H9 (cell line): ENCODE measurements around the gene PRKRA. TPM values are rescaled to one million over a fixed set of nuclear protein-coding genes. Genes with fewer than 3 reads are reported as not detected.

Experiments used
- DNase-seq: peaks from one replicate; pipeline ENCODE4 v3.0.0-alpha.2; 2017
- H2AFZ ChIP-seq: one replicate; pipeline ENCODE4 v1.6.1; 2013; ENCODE audit warnings: mild to moderate bottlenecking, low read length, control low read depth, moderate library complexity
- H2AK5ac ChIP-seq: 2 replicates; pipeline ENCODE4 v1.6.1; 2013; ENCODE audit warnings: low read length, control low read depth, mixed read lengths; ENCODE audit not compliant: insufficient read length
- H2BK120ac ChIP-seq: one replicate; pipeline ENCODE4 v1.6.1; 2013; ENCODE audit warnings: low read depth, mild to moderate bottlenecking, low read length, control low read depth, inconsistent platforms; ENCODE audit not compliant: poor library complexity, severe bottlenecking
- H2BK12ac ChIP-seq: 2 replicates; pipeline ENCODE4 v1.6.1; 2013; ENCODE audit warnings: low read length, control low read depth, mixed read lengths, low read depth; ENCODE audit not compliant: insufficient read length
- H2BK15ac ChIP-seq: 2 replicates; pipeline ENCODE4 v1.6.1; 2013; ENCODE audit warnings: low read depth, low read length, control low read depth
- H2BK20ac ChIP-seq: one replicate; pipeline ENCODE4 v1.6.1; 2013; ENCODE audit warnings: low read depth, mild to moderate bottlenecking, low read length, control low read depth, inconsistent platforms; ENCODE audit not compliant: poor library complexity, severe bottlenecking
- H2BK5ac ChIP-seq: 2 replicates; pipeline ENCODE4 v1.6.1; 2013; ENCODE audit warnings: low read length, control low read depth, mixed read lengths; ENCODE audit not compliant: insufficient read length
- H3K14ac ChIP-seq: 2 replicates; pipeline ENCODE4 v1.6.1; 2013; ENCODE audit warnings: low read length, control low read depth; ENCODE audit not compliant: insufficient read depth
- H3K18ac ChIP-seq: 2 replicates; pipeline ENCODE4 v1.6.1; 2013; ENCODE audit warnings: low read depth, mild to moderate bottlenecking, mixed read lengths, low read length, control low read depth; ENCODE audit not compliant: insufficient read length
- H3K23ac ChIP-seq: 2 replicates; pipeline ENCODE4 v1.6.1; 2013; ENCODE audit warnings: low read length, control low read depth, mixed read lengths, low read depth; ENCODE audit not compliant: insufficient read length
- H3K23me2 ChIP-seq: 2 replicates; pipeline ENCODE4 v1.6.1; 2013; ENCODE audit warnings: low read depth, mild to moderate bottlenecking, mixed read lengths, low read length, control low read depth; ENCODE audit not compliant: insufficient read length, poor library complexity, severe bottlenecking
- H3K27ac ChIP-seq: 2 replicates; pipeline ENCODE4 v1.5.1; 2013; ENCODE audit warnings: low read length, control low read depth, mixed read lengths, low read depth; ENCODE audit not compliant: insufficient read length
- H3K27me3 ChIP-seq: 2 replicates; pipeline ENCODE4 v1.6.1; 2013; ENCODE audit warnings: low read length, control low read depth, inconsistent platforms; ENCODE audit not compliant: insufficient read depth
- H3K4ac ChIP-seq: 2 replicates; pipeline ENCODE4 v1.6.1; 2013; ENCODE audit warnings: low read depth, mild to moderate bottlenecking, control low read depth, inconsistent platforms, low read length, moderate library complexity
- H3K4me1 ChIP-seq: 2 replicates; pipeline ENCODE4 v1.6.1; 2013; ENCODE audit warnings: low read length, control low read depth, inconsistent platforms; ENCODE audit not compliant: insufficient read depth
- H3K4me2 ChIP-seq: 2 replicates; pipeline ENCODE4 v1.6.1; 2013; ENCODE audit warnings: low read length, control low read depth, mixed read lengths; ENCODE audit not compliant: insufficient read length, insufficient read depth
- H3K56ac ChIP-seq: 2 replicates; pipeline ENCODE4 v1.6.1; 2013; ENCODE audit warnings: low read depth, mild to moderate bottlenecking, mixed read lengths, low read length, control low read depth; ENCODE audit not compliant: insufficient read length
- H3K79me1 ChIP-seq: 2 replicates; pipeline ENCODE4 v1.6.1; 2013; ENCODE audit warnings: low read depth, mild to moderate bottlenecking, moderate library complexity, low read length, control low read depth, inconsistent platforms; ENCODE audit not compliant: insufficient read depth, poor library complexity, severe bottlenecking
- H3K79me2 ChIP-seq: 2 replicates; pipeline ENCODE4 v1.6.1; 2013; ENCODE audit warnings: low read length, control low read depth, inconsistent platforms; ENCODE audit not compliant: insufficient read depth
- H3K9ac ChIP-seq: 2 replicates; pipeline ENCODE4 v1.6.1; 2013; ENCODE audit warnings: low read length, control low read depth, mixed read lengths; ENCODE audit not compliant: insufficient read length; ENCODE audit errors: extremely low read depth
- H3K9me3 ChIP-seq: one replicate; pipeline ENCODE4 v1.6.1; 2013; ENCODE audit warnings: low read depth, low read length, inconsistent platforms; ENCODE audit not compliant: control insufficient read depth
- H3T11ph ChIP-seq: one replicate; pipeline ENCODE4 v1.6.1; 2013; ENCODE audit warnings: mild to moderate bottlenecking, low read length, control low read depth, inconsistent platforms
- H4K20me1 ChIP-seq: one replicate; pipeline ENCODE4 v1.6.1; 2013; ENCODE audit not compliant: control insufficient read depth, insufficient read length, insufficient read depth
- H4K5ac ChIP-seq: 2 replicates; pipeline ENCODE4 v1.6.1; 2013; ENCODE audit warnings: low read depth, mild to moderate bottlenecking, mixed read lengths, low read length, control low read depth; ENCODE audit not compliant: insufficient read length
- H4K8ac ChIP-seq: replicated peaks from 2 replicates; pipeline ENCODE4 v1.6.1; 2013; ENCODE audit warnings: low read length, control low read depth, mixed read lengths, low read depth; ENCODE audit not compliant: insufficient read length
- H4K91ac ChIP-seq: 2 replicates; pipeline ENCODE4 v1.6.1; 2013; ENCODE audit warnings: low read depth, mild to moderate bottlenecking, moderate library complexity, mixed read lengths, low read length, control low read depth; ENCODE audit not compliant: insufficient read length
- H3K27ac Mint-ChIP-seq, 3 experiments: 2 replicates in 2 of 3; 3 replicates in 1 of 3; pipeline ENCODE4 v1.8.0; 2020 to 2021; ENCODE audit warnings: mixed read lengths in 3 of 3, mild to moderate bottlenecking in 1 of 3, moderate library complexity in 1 of 3
- H3K27me3 Mint-ChIP-seq: 2 replicates; pipeline ENCODE4 v1.8.0; 2021; ENCODE audit warnings: low read depth, mild to moderate bottlenecking, moderate library complexity, mixed read lengths
- H3K36me3 Mint-ChIP-seq, 3 experiments: 2 replicates in 2 of 3; 3 replicates in 1 of 3; pipeline ENCODE4 v1.8.0; 2020 to 2021; ENCODE audit warnings: low read depth in 3 of 3, mixed read lengths in 3 of 3; ENCODE audit not compliant: insufficient read depth in 1 of 3
- H3K4me1 Mint-ChIP-seq, 2 experiments: 2 replicates each; pipeline ENCODE4 v1.8.0; 2020; ENCODE audit warnings: mixed read lengths in 2 of 2
- H3K4me3 Mint-ChIP-seq, 2 experiments: 2 replicates in 1 of 2; 3 replicates in 1 of 2; pipeline ENCODE4 v1.8.0; 2020 to 2021; ENCODE audit warnings: mild to moderate bottlenecking in 2 of 2, mixed read lengths in 2 of 2, moderate library complexity in 1 of 2
- H3K9me3 Mint-ChIP-seq, 2 experiments: 2 replicates in 1 of 2; 3 replicates in 1 of 2; pipeline ENCODE4 v1.8.0; 2020; ENCODE audit warnings: mild to moderate bottlenecking in 2 of 2, mixed read lengths in 2 of 2, moderate library complexity in 1 of 2
- WGBS: extraction: QIAGEN DNeasy Blood & Tissue Kit; methylation state at CpG from one replicate; pipeline ENCODE4 v1.1.7; 2013; ENCODE audit warnings: missing lambda C conversion rate, low lambda C conversion rate, mixed read lengths; ENCODE audit not compliant: insufficient read length; ENCODE audit errors: extremely low coverage; 5-methylcytosine and 5-hydroxymethylcytosine counted together
- total RNA-seq: library from RNA; stranded (reverse); gene quantifications from 2 replicates; pipeline ENCODE4 v1.2.1, GENCODE V29; 2021
- TF ChIP-seq, protein P1 (sequence below): fragments of 200-600 bp; sonication (generic); conservative IDR thresholded peaks from 3 replicates; pipeline ENCODE4 v1.8.0; 2021; ENCODE audit warnings: antibody characterized with exemption, mild to moderate bottlenecking

Gene PRKRA
- total RNA-seq, 1 experiment from 2014 or later: 61.5 TPM

DNA sequence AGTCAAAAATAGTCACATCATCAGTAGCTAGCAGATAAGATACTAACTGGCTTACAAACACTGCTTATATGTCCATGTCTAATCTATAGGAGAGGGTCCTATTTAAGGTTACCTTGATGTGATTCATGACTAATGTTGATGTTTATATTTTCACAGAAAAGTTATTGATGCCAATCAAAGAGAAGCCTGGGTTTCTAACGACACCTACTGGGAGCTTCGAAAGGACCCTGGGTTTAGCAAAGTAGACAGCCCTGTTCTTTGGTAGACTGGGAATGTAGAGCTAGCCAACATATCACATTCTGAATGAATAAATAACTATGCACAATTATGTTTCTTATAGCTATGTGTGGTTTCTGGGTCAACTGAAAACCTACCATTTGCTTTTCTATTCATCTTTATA, 55.7 kb downstream of the PRKRA start:
- Histone ChIP-seq H2BK15ac (no peak overlapping the region), H3K4me1 (no peaks in the 10 kb centered on the region), H2BK120ac (no peak overlapping the region), H2AFZ (no peak overlapping the region), H2BK12ac (no peak overlapping the region), H3K56ac (no peak overlapping the region), H3K14ac (no peak overlapping the region), H2BK5ac (no peak overlapping the region), H4K20me1 (no peaks in the 10 kb centered on the region), H2BK20ac (no peak overlapping the region), H3K79me2 (no peaks in the 10 kb centered on the region), H3K23ac (no peak overlapping the region), H2AK5ac (no peak overlapping the region), H3K79me1 (no peaks in the 10 kb centered on the region), H4K91ac (no peak overlapping the region), H3K18ac (no peak overlapping the region), H3K9me3 (no peaks in the 10 kb centered on the region), H4K8ac (no peak overlapping the region), H3K4me2 (no peak overlapping the region), H3K4ac (no peak overlapping the region), H4K5ac (no peak overlapping the region), H3K27ac (no peak overlapping the region), H3K23me2 (no peaks in the 10 kb centered on the region), H3T11ph (no peak overlapping the region), H3K9ac (no peak overlapping the region), H3K27me3 (no peaks in the 10 kb centered on the region)
- whole genome bisulfite sequencing: no CpG with 5 or more reads among the region's 2 CpGs
- Mint-ChIP-seq H3K27ac (no peak overlapping the region), H3K4me3 (no peak overlapping the region), H3K36me3 (no peaks in the 10 kb centered on the region), H3K27me3 (no peaks in the 10 kb centered on the region), H3K9me3 (no peaks in the 10 kb centered on the region), H3K4me1 (no peaks in the 10 kb centered on the region)
- TF ChIP-seq, protein P1, sequence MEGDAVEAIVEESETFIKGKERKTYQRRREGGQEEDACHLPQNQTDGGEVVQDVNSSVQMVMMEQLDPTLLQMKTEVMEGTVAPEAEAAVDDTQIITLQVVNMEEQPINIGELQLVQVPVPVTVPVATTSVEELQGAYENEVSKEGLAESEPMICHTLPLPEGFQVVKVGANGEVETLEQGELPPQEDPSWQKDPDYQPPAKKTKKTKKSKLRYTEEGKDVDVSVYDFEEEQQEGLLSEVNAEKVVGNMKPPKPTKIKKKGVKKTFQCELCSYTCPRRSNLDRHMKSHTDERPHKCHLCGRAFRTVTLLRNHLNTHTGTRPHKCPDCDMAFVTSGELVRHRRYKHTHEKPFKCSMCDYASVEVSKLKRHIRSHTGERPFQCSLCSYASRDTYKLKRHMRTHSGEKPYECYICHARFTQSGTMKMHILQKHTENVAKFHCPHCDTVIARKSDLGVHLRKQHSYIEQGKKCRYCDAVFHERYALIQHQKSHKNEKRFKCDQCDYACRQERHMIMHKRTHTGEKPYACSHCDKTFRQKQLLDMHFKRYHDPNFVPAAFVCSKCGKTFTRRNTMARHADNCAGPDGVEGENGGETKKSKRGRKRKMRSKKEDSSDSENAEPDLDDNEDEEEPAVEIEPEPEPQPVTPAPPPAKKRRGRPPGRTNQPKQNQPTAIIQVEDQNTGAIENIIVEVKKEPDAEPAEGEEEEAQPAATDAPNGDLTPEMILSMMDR: no peak
- no peak for DNase-seq
